T-helper 2 cell treated with Interferon-gamma antibody and Interleukin-4, amounts not matched to agents 5 μg/mL and 100 μg/mL, for 36 hours (primary cell): ENCODE data around the gene STXBP6.
"Not testable (repeated sequence)": the region's sequence is repeated elsewhere in the genome, so short reads cannot be mapped to it uniquely, and the experiment has no call there.

Source experiments
- DNase-seq: peaks from one replicate; pipeline ENCODE4 v3.0.0; 2021; ENCODE audit warnings: low spot score
- H3K27ac Mint-ChIP-seq: one replicate; pipeline ENCODE4 v1.8.0; 2021; ENCODE audit warnings: mild to moderate bottlenecking, mixed read lengths
- H3K27me3 Mint-ChIP-seq: one replicate; pipeline ENCODE4 v1.8.0; 2021; ENCODE audit warnings: low read depth, mixed read lengths
- H3K36me3 Mint-ChIP-seq: one replicate; pipeline ENCODE4 v1.8.0; 2021; ENCODE audit warnings: low read depth, mixed read lengths
- H3K4me1 Mint-ChIP-seq: one replicate; pipeline ENCODE4 v1.8.0; 2021; ENCODE audit warnings: low read depth, mixed read lengths
- H3K4me3 Mint-ChIP-seq: one replicate; pipeline ENCODE4 v1.8.0; 2022; ENCODE audit warnings: mild to moderate bottlenecking, moderate library complexity, mixed read lengths
- H3K9me3 Mint-ChIP-seq: one replicate; pipeline ENCODE4 v1.8.0; 2021; ENCODE audit warnings: mixed read lengths

Gene STXBP6

DNA sequence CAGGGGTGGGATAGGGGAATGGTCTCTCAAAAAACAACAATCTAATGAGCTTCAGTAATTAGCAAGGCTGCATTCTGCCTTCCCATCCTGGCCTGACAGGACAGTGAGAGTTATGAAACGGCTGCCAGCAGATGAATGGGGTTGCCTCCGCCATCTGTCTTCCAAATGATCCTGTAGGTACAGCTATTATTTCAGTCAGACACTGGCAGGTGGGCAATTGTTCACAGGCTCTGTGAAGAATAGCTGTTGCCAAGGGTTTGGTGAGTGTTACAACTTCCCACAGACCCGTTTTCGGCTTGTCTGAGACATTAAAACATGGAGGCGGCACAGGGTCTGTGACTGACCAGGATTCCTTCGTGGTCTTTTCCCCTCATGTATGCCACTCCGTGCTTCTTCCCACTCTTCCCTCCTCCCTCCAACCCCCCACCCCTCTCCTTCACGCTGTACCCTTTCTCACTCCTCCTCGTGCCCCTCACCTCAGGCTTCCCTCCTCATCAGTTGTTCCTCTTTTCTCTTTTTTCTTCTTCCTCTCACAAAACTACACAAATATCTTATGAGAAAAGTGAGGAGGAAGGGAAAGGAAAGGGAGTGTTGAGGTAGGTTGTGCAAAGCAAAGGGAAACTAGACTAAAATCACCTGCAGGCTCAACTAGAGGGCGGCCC lies 255.2 kb downstream of the STXBP6 start:
- no peak overlapping the region for H3K27ac Mint-ChIP-seq
- no peaks in the 10 kb centered on the region for H3K36me3 Mint-ChIP-seq
- peaks cover 4% of the 10 kb centered on the region for H3K4me1 Mint-ChIP-seq
- H3K27me3 Mint-ChIP-seq: no peaks in the 10 kb centered on the region
- no peaks in the 10 kb centered on the region for H3K9me3 Mint-ChIP-seq
- no peak for DNase-seq
- H3K4me3 Mint-ChIP-seq: no peak overlapping the region

DNA sequence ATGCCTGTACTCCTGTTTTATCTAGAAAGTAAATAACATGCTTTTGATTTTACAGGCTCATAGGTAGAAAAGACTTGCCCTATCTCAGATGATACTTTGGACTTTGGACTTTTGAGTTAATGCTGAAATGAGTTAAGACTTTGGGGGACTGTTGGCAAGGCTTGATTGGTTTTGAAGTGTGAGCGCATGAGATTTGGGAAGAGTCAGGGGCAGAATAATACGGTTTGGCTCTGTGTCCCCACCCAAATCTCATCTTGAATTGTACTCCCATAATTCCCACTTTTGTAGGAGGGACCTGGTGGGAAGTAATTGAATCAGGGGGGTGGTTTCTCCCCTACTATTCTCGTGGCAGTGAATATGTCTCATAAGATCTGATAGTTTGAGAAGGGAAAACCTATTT lies 259.8 kb downstream of the STXBP6 start:
- Mint-ChIP-seq H3K27me3 (peaks cover 3% of the 10 kb centered on the region), H3K4me3 (no peak overlapping the region), H3K36me3 (no peaks in the 10 kb centered on the region), H3K9me3 (no peaks in the 10 kb centered on the region), H3K27ac (no peak overlapping the region), H3K4me1 (no peaks in the 10 kb centered on the region)
- no peak for DNase-seq

GRCh38 chr14:24789378-24789884 lies 260.5 kb downstream of the STXBP6 start:
- H3K27me3 Mint-ChIP-seq: peaks cover 3% of the 10 kb centered on the region
- H3K9me3 Mint-ChIP-seq: no peaks in the 10 kb centered on the region
- DNase-seq: no peak
- no peak overlapping the region for H3K27ac Mint-ChIP-seq
- no peaks in the 10 kb centered on the region for H3K36me3 Mint-ChIP-seq
- no peak overlapping the region for H3K4me3 Mint-ChIP-seq
- no peaks in the 10 kb centered on the region for H3K4me1 Mint-ChIP-seq

- no peak overlapping the region for H3K27ac Mint-ChIP-seq
- H3K36me3 Mint-ChIP-seq: no peaks in the 10 kb centered on the region
- DNase-seq: no peak
- H3K27me3 Mint-ChIP-seq: peaks cover 3% of the 10 kb centered on the region
- H3K9me3 Mint-ChIP-seq: no peaks in the 10 kb centered on the region
- H3K4me1 Mint-ChIP-seq: no peaks in the 10 kb centered on the region
- no peak overlapping the region for H3K4me3 Mint-ChIP-seq
These were observed 264.2 kb downstream of the STXBP6 start for GRCh38 chr14:24785698-24786097.

DNA sequence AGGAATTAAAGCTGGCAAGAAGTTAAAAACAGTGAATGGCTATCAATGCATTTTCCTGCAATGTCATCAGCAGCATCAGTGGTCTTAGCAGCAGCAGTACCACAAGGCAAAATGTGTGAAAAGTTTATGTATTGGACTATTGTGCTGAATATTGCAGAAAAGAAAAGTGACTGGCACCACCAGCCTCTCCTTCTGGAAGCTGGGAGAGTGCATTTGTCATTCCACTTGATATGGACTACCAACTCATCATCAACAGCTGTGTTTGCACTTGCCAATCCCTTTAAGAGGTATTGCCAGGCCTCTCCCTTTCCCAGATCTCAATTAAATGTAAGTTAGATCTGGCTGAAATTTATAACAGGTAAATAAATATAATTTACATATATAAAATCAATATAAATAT lies 265.0 kb downstream of the STXBP6 start:
- Mint-ChIP-seq H3K27me3 (peaks cover 3% of the 10 kb centered on the region), H3K36me3 (no peaks in the 10 kb centered on the region), H3K4me3 (no peak overlapping the region), H3K4me1 (no peaks in the 10 kb centered on the region), H3K9me3 (no peaks in the 10 kb centered on the region), H3K27ac (no peak overlapping the region)
- DNase-seq: no peak

DNA sequence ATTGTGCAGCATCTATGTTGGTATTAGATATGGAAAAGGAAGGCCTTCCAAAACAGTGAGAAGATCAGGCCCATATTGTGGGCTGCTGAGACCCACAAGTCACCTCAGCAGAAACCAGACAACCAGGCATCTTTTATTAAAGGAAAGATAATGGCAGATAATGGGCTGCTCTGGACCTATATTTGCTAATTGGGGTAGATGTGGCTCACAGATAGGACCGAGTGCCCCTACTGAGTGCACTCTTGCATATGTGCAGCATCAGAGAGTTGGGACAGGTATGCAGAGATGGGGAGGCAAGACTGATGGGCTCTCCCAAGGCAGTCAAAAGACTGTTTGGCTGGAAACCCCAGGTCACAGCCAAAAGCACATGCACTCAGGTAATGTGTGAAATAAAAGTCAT lies 266.2 kb downstream of the STXBP6 start:
- no peak overlapping the region for H3K4me3 Mint-ChIP-seq
- H3K27me3 Mint-ChIP-seq: peaks cover 3% of the 10 kb centered on the region
- H3K9me3 Mint-ChIP-seq: no peaks in the 10 kb centered on the region
- H3K27ac Mint-ChIP-seq: no peak overlapping the region
- DNase-seq: no peak
- H3K4me1 Mint-ChIP-seq: no peaks in the 10 kb centered on the region
- H3K36me3 Mint-ChIP-seq: no peaks in the 10 kb centered on the region

DNA sequence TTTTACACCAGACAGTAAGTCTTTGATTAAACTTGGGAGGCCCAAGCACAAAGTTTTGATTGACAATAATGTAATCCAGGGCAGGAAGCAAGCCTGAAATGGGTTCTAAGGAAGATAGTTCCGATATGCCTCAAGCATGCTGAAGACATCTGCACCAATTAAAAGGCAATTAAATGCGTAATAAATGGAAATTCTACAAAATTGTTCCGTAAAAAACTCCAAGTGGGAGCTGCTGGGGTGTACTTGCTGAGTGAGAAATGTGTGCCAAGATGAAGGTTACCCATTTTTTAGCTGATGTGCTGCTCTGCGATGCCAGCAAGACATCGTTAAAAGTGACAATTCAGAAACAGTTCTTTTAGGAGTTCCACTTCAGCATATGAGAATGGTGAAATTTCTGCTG lies 269.7 kb downstream of the STXBP6 start:
- Mint-ChIP-seq H3K4me1 (no peaks in the 10 kb centered on the region), H3K4me3 (no peak overlapping the region), H3K27me3 (no peaks in the 10 kb centered on the region), H3K27ac (no peak overlapping the region), H3K9me3 (no peaks in the 10 kb centered on the region), H3K36me3 (no peaks in the 10 kb centered on the region)
- DNase-seq: no peak

DNA sequence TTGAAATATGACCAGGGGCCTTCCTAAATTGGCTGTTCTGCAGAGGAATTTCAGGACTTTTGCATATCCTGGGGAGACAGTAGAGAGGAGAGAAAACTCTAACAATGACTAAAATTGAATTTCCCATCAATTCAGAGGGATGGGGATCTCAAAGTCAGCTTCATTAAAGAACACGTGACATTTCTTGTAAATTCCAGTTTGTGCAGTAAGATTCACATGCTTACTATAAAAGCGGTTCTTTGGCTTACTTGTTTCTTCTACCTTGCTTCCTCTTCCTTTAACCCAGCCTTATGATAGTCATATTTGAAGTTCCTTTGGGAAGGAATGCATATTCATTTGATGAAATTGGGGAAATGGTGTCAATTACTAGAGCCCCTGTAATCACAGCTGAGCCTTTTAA lies 272.3 kb downstream of the STXBP6 start:
- Mint-ChIP-seq H3K27ac (no peak overlapping the region), H3K27me3 (peaks cover 5% of the 10 kb centered on the region), H3K36me3 (no peaks in the 10 kb centered on the region), H3K4me3 (no peak overlapping the region), H3K9me3 (no peaks in the 10 kb centered on the region), H3K4me1 (no peaks in the 10 kb centered on the region)
- no peak for DNase-seq

DNA sequence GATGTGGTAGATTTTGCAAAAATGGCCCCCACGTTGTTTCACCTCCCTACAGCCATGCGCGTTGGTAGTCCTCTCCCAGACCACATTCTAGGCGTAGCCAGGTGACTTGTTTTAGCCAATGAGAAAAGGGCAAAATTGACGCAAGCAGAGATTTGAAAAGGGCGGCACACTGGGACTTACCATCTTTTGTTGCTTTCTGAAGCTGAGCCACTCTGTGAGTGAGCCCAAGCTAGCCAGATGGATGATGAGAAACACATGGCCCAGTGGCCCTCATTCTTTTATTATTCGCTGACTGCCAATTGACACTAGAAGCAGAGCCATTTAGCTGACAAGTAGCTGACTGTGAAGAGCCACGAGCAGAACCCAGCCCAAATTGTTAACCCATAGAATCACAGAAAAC lies 274.0 kb downstream of the STXBP6 start:
- no peak overlapping the region for H3K4me3 Mint-ChIP-seq
- H3K27ac Mint-ChIP-seq: no peak overlapping the region
- H3K36me3 Mint-ChIP-seq: no peaks in the 10 kb centered on the region
- peaks cover 12% of the 10 kb centered on the region for H3K27me3 Mint-ChIP-seq
- H3K9me3 Mint-ChIP-seq: no peaks in the 10 kb centered on the region
- DNase-seq: no peak
- no peaks in the 10 kb centered on the region for H3K4me1 Mint-ChIP-seq

GRCh38 chr14:24774187-24774915 lies 275.6 kb downstream of the STXBP6 start:
- Mint-ChIP-seq H3K36me3 (no peaks in the 10 kb centered on the region), H3K4me3 (no peak overlapping the region), H3K4me1 (no peaks in the 10 kb centered on the region), H3K9me3 (no peaks in the 10 kb centered on the region), H3K27ac (no peak overlapping the region), H3K27me3 (peaks cover 20% of the 10 kb centered on the region)
- no peak for DNase-seq

DNA sequence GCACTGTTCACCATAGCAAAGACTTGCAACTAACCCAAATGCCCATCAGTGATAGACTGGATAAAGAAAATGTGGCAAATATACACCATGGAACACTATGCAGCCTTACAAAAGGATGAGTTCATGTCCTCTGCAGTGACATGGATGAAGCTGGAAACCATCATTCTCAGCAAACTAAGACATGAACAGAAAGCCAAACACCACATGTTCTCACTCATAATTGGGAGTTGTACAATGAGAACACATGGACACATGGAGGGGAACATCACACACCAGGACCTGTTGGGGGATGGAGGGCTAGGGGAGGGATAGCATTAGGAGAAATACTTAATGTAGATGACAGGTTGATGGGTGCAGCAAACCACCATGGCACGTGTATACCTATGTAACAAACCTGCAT lies 276.4 kb downstream of the STXBP6 start:
- not testable (repeated sequence) for H3K4me1 Mint-ChIP-seq, H3K36me3 Mint-ChIP-seq, DNase-seq, H3K4me3 Mint-ChIP-seq, H3K9me3 Mint-ChIP-seq, H3K27ac Mint-ChIP-seq
- H3K27me3 Mint-ChIP-seq: peaks cover 20% of the 10 kb centered on the region

GRCh38 chr14:24766434-24766833 lies 283.5 kb downstream of the STXBP6 start:
- Mint-ChIP-seq H3K4me1 (no peaks in the 10 kb centered on the region), H3K9me3 (peaks cover 5% of the 10 kb centered on the region), H3K4me3 (no peak overlapping the region), H3K27me3 (peaks cover 15% of the 10 kb centered on the region), H3K36me3 (no peaks in the 10 kb centered on the region), H3K27ac (no peak overlapping the region)
- DNase-seq: no peak

DNA sequence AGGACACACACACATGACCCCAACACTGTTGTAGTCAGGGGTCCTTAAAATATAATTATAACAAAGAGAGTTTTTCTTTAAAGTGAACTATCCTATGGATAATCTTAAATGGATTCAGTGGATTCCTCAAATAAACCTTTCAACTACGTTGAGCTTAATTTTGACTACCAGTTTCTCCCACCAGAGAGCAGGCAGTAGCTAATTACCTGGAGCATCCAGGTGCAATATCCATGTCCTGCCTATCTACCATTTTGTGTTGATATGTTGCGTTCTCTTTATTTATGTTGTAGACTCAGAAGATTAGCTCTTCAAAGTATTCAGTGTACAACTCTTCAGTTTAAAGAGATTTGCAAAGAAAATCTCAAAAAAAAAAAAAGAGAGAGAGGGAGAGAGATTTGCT lies 288.8 kb downstream of the STXBP6 start:
- H3K9me3 Mint-ChIP-seq: peaks cover 5% of the 10 kb centered on the region
- H3K4me3 Mint-ChIP-seq: no peak overlapping the region
- H3K4me1 Mint-ChIP-seq: no peaks in the 10 kb centered on the region
- H3K36me3 Mint-ChIP-seq: no peaks in the 10 kb centered on the region
- peaks cover 6% of the 10 kb centered on the region for H3K27me3 Mint-ChIP-seq
- DNase-seq: no peak
- H3K27ac Mint-ChIP-seq: no peak overlapping the region
